SJSA1 (cell line): ENCODE data around the gene EBF3. TPM values are rescaled to one million over a fixed set of nuclear protein-coding genes. Genes with fewer than 3 reads are reported as not detected.

Source experiments
- DNase-seq, 2 experiments: peaks; one replicate each; pipeline ENCODE4 v3.0.0-alpha.2; 2015 to 2020; ENCODE audit warnings: low spot score in 2 of 2, low read depth in 1 of 2
- H3K27ac ChIP-seq: fragments of 250-450 bp; sonication (Bioruptor Pico); 2 replicates; pipeline ENCODE4 v1.5.1; 2020; ENCODE audit warnings: mild to moderate bottlenecking, moderate library complexity
- H3K27me3 ChIP-seq: fragments of 250-450 bp; sonication (Bioruptor Pico); replicated peaks from 2 replicates; pipeline ENCODE4 v1.5.1; 2020; ENCODE audit warnings: mild to moderate bottlenecking, moderate library complexity
- H3K36me3 ChIP-seq: fragments of 250-450 bp; sonication (Bioruptor Pico); 2 replicates; pipeline ENCODE4 v1.5.1; 2020; ENCODE audit warnings: mild to moderate bottlenecking
- H3K4me1 ChIP-seq: fragments of 250-450 bp; sonication (Bioruptor Pico); replicated peaks from 2 replicates; pipeline ENCODE4 v1.6.1; 2021; ENCODE audit warnings: mild to moderate bottlenecking
- H3K4me3 ChIP-seq: fragments of 250-450 bp; sonication (Bioruptor Pico); 2 replicates; pipeline ENCODE4 v1.5.1; 2020; ENCODE audit warnings: mild to moderate bottlenecking
- H3K9me3 ChIP-seq: fragments of 250-450 bp; sonication (Bioruptor Pico); replicated peaks from 2 replicates; pipeline ENCODE4 v1.5.1; 2020; ENCODE audit warnings: mild to moderate bottlenecking
- total RNA-seq: library from RNA; depleted of rRNA; stranded (reverse); fragments of >200 nt; shearing (Covaris generic); gene quantifications from 2 replicates; pipeline ENCODE4 v1.2.3, GENCODE V29; 2014

The EBF3 gene
- total RNA-seq, 1 experiment from 2014 or later, result not detected

- Histone ChIP-seq H3K9me3 (peaks cover 7% of the 10 kb centered on the region; the same call in 1 of the 2 replicates), H3K27ac (no peak overlapping the region), H3K36me3 (no peaks in the 10 kb centered on the region), H3K4me3 (no peak overlapping the region), H3K27me3 (no peaks in the 10 kb centered on the region), H3K4me1 (no peaks in the 10 kb centered on the region)
- no peak for DNase-seq
Observed at GRCh38 chr10:129905553-129905952, 58.5 kb downstream of the EBF3 start.

GRCh38 chr10:129904323-129904722 lies 59.8 kb downstream of the EBF3 start:
- no peaks in the 10 kb centered on the region for H3K4me1 ChIP-seq
- no peaks in the 10 kb centered on the region for H3K36me3 ChIP-seq
- no peak overlapping the region for H3K27ac ChIP-seq
- no peaks in the 10 kb centered on the region for H3K27me3 ChIP-seq
- H3K4me3 ChIP-seq, result no peak overlapping the region
- H3K9me3 ChIP-seq, result peaks cover 7% of the 10 kb centered on the region; the same call in 1 of the 2 replicates
- DNase-seq, result no peak

- Histone ChIP-seq H3K4me1 (no peaks in the 10 kb centered on the region), H3K9me3 (peaks cover 20% of the 10 kb centered on the region; the same call in 1 of the 2 replicates), H3K36me3 (no peaks in the 10 kb centered on the region), H3K4me3 (no peak overlapping the region), H3K27ac (no peak overlapping the region), H3K27me3 (no peaks in the 10 kb centered on the region)
- DNase-seq, result no peak
Observed at GRCh38 chr10:129901389-129902006, 62.6 kb downstream of the EBF3 start.

GRCh38 chr10:129900825-129901224 lies 63.2 kb downstream of the EBF3 start:
- no peak for DNase-seq
- Histone ChIP-seq H3K36me3 (no peaks in the 10 kb centered on the region), H3K4me3 (no peak overlapping the region), H3K27me3 (no peaks in the 10 kb centered on the region), H3K9me3 (peaks cover 20% of the 10 kb centered on the region; the same call in 1 of the 2 replicates), H3K27ac (no peak overlapping the region), H3K4me1 (no peaks in the 10 kb centered on the region)

GRCh38 chr10:129899276-129900130 lies 64.6 kb downstream of the EBF3 start:
- Histone ChIP-seq H3K36me3 (no peaks in the 10 kb centered on the region), H3K4me1 (no peaks in the 10 kb centered on the region), H3K27me3 (no peaks in the 10 kb centered on the region), H3K4me3 (no peak overlapping the region), H3K27ac (no peak overlapping the region), H3K9me3 (peaks cover 17% of the 10 kb centered on the region)
- DNase-seq, result no peak

- no peak for DNase-seq
- no peak overlapping the region for H3K4me3 ChIP-seq
- no peak overlapping the region for H3K27ac ChIP-seq
- H3K4me1 ChIP-seq, result no peaks in the 10 kb centered on the region
- H3K9me3 ChIP-seq, result peaks cover 20% of the 10 kb centered on the region
- no peaks in the 10 kb centered on the region for H3K27me3 ChIP-seq
- no peaks in the 10 kb centered on the region for H3K36me3 ChIP-seq
Observed at GRCh38 chr10:129898706-129899268, 65.3 kb downstream of the EBF3 start.

GRCh38 chr10:129897871-129898626 lies 66.0 kb downstream of the EBF3 start:
- H3K4me1 ChIP-seq, result no peaks in the 10 kb centered on the region
- peaks cover 22% of the 10 kb centered on the region for H3K9me3 ChIP-seq
- DNase-seq, result no peak
- no peak overlapping the region for H3K4me3 ChIP-seq
- H3K36me3 ChIP-seq, result no peaks in the 10 kb centered on the region
- no peaks in the 10 kb centered on the region for H3K27me3 ChIP-seq
- no peak overlapping the region for H3K27ac ChIP-seq

- no peak for DNase-seq
- Histone ChIP-seq H3K9me3 (peaks cover 20% of the 10 kb centered on the region), H3K36me3 (no peaks in the 10 kb centered on the region), H3K4me3 (no peak overlapping the region), H3K27ac (no peak overlapping the region), H3K4me1 (no peaks in the 10 kb centered on the region), H3K27me3 (no peaks in the 10 kb centered on the region)
Observed at GRCh38 chr10:129896860-129897200, 67.2 kb downstream of the EBF3 start.

GRCh38 chr10:129896136-129896859 lies 67.8 kb downstream of the EBF3 start:
- peaks cover 20% of the 10 kb centered on the region for H3K9me3 ChIP-seq
- no peak overlapping the region for H3K4me3 ChIP-seq
- no peaks in the 10 kb centered on the region for H3K27me3 ChIP-seq
- no peak overlapping the region for H3K27ac ChIP-seq
- no peaks in the 10 kb centered on the region for H3K4me1 ChIP-seq
- no peak for DNase-seq
- H3K36me3 ChIP-seq, result no peaks in the 10 kb centered on the region

- DNase-seq, result no peak
- H3K4me3 ChIP-seq, result no peak overlapping the region
- no peak overlapping the region for H3K27ac ChIP-seq
- no peaks in the 10 kb centered on the region for H3K27me3 ChIP-seq
- H3K4me1 ChIP-seq, result no peaks in the 10 kb centered on the region
- H3K9me3 ChIP-seq, result peaks cover 20% of the 10 kb centered on the region
- H3K36me3 ChIP-seq, result no peaks in the 10 kb centered on the region
Observed at GRCh38 chr10:129895811-129896135, 68.3 kb downstream of the EBF3 start.

GRCh38 chr10:129894698-129895097 lies 69.4 kb downstream of the EBF3 start:
- no peak overlapping the region for H3K27ac ChIP-seq
- H3K9me3 ChIP-seq, result peaks cover 20% of the 10 kb centered on the region
- H3K27me3 ChIP-seq, result no peaks in the 10 kb centered on the region
- H3K4me1 ChIP-seq, result no peaks in the 10 kb centered on the region
- H3K4me3 ChIP-seq, result no peak overlapping the region
- DNase-seq, result no peak
- H3K36me3 ChIP-seq, result no peaks in the 10 kb centered on the region

- no peaks in the 10 kb centered on the region for H3K27me3 ChIP-seq
- no peak overlapping the region for H3K27ac ChIP-seq
- no peaks in the 10 kb centered on the region for H3K36me3 ChIP-seq
- no peak for DNase-seq
- peaks cover 15% of the 10 kb centered on the region for H3K9me3 ChIP-seq
- H3K4me1 ChIP-seq, result no peaks in the 10 kb centered on the region
- no peak overlapping the region for H3K4me3 ChIP-seq
Observed at GRCh38 chr10:129893104-129894089, 70.7 kb downstream of the EBF3 start.
